ENCODE results near the gene ABCA6.

Gene ABCA6

DNA sequence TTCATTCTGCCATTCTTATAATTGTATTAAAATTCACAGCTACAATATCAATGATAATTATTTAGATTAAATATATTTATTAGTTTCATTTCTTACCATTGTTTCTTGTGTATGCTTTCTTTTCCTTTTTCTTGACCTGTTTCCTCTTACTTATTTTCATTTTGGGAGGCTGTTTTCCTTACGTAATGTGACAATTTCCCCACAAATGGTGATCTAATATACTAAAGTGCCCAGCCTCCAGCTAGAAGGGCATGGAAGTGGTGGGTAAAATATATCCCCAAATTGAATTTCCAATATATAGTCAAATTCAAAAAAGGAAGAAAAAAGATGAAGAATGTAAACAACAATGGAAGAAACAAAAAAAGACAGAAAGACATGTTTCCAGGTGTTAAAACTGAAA lies 1.5 kb upstream of the ABCA6 start:
- DNase-seq (ENCODE audit: low read depth, low spot score), result no peak

GRCh38 chr17:69142175-69142802 lies 594 bp upstream of the ABCA6 start:
- no peak for DNase-seq (ENCODE audit: low read depth, low spot score)

DNA sequence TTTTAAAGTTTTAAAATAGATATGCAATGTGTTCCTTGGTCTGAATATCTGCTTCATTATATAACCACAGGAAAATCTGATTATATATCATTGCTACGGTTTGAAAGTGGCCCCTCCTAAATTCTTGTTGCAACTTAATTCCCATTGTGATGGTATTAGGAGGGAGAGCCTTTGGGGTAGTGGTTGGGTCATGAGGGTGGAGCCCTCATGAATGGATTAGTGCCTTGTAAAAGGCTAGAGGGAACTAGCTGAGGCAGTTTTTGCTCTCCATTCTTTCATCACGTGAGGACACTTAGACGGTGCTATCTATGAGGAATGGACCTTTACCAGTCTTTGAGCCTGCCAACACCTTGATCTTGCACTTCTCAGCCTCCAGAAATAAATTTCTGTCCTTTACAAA lies 7.6 kb downstream of the ABCA6 start:
- DNase-seq (ENCODE audit: low read depth, low spot score), result no peak

DNA sequence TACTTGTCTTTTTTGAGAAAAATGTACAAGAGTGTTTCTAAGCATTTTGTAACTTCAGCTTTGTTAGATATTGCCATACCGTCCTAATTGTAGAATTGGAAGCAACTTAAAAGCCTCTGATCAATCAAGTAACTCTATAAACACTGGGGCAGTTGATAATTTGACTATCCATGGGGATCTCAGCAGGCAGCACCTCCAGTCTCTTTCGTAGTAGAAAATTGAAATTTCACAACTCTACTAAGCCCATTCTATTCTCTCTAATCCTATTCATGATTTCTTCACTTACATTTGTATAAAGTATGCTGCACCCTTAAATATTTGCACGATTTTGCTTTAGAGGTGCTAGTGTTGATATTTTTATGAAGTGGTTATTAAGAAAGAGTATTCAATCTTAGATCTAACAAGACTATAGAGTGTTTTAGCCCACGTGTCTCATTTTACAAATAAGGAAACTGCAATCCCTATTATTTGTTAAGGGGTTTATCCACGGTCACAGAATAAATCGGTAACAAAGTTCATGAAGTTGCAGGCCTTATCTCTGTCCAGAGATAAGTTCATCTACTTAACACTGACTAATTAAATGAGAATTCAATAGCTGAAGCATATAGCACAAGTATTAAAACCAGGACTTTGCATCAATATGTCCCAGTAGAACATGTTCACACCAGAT lies 10.9 kb downstream of the ABCA6 start:
- DNase-seq (ENCODE audit: low read depth, low spot score), result no peak

DNA sequence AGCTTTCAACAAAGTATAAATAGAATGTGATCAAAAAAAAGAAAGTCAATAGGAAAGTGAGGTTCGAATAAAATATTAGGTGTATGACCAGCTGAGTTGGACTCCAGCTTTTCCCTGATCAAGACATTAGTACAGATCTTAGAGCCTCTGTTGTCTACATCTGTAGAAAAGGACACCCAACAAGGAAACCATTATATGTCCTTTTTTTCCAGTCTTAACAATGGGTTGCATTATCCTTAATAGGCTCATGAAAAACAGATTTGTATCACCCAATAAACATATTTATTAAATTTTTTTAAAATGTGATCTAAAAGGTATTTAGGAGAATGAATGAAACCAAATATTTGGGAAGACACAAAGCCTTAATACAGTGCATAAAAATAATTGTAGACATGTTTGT lies 18.1 kb downstream of the ABCA6 start:
- no peak for DNase-seq (ENCODE audit: low read depth, low spot score)

DNA sequence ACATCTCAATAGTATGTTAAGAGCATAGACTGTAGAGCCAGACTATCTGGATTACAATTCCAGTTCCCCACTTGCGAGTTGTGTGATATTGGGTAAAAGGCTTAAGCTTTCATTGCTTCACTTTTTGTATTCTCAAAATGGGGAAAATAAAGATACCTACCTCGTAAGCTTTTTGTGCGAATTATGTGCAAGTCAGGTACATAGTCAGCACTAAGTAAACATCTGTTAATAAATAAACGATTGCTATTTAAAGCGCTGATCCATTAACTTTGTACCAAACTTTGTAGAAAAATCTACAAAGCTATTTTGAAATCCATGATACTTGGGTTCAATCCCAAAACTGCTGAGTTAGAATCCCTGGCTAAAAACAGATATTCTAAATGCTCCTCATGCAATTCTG lies 19.6 kb downstream of the ABCA6 start:
- no peak for DNase-seq (ENCODE audit: low read depth, low spot score)

DNA sequence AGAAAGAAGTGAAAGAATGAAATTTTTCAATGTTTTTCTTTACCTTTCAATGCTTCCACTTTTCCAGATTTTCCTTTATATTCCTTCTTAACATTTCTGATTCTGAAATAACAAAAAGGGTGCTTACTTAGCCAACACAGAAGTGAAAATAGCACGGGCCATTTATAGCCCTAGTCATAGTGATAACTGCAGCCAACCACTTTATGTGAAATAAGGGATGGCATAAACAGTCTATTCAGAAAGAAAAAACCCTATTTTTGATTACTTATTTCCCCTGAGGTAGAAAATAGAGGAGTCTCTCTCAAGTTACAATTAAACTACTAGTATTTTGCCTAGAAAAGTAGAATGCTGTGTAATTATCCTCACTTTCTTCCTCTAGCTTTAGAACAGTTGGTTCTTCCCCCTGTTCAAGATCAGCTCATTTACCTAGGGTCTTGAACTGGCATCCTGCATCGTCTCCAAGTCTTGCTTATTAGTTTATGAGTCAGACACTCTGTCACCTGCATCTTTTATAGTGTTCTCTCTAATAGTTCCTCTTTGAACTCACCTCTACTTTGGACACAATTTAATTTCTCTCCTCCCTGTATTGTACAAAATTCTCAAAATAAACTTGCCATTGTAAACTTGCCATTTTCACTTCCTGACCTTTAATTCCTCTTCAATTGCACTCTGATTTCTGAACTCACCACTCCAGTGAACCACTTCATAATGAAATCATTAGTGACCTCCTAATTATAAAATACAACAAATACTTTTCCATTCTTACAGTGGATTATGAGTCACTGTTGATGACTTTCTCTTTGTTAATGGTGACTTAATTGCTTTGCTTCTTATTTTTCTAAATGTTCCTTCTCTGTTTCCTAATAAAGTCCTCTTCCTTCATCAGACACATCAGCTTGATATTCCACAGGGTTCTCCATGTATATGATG lies 23.6 kb downstream of the ABCA6 start:
- DNase-seq (ENCODE audit: low read depth, low spot score), result no peak

DNA sequence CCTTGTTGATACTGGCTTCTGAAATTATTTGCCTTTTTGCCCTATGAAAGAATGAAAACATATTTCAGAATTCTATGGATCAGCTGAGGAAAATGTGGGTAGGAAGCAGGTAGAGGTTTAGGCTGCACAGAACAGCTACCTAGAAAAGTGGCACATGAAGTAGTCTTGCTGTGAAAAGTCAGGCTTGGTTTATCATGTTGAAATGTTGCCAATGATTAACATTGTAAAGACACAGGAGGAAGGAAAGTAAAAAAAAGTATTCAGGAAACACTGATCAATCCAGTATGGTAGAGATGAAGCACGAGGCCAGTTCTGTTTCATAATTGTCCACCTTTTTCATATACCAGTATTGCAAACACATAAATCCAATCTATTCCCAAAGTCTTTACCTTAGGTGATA lies 29.9 kb downstream of the ABCA6 start:
- no peak for DNase-seq (ENCODE audit: low read depth, low spot score)

DNA sequence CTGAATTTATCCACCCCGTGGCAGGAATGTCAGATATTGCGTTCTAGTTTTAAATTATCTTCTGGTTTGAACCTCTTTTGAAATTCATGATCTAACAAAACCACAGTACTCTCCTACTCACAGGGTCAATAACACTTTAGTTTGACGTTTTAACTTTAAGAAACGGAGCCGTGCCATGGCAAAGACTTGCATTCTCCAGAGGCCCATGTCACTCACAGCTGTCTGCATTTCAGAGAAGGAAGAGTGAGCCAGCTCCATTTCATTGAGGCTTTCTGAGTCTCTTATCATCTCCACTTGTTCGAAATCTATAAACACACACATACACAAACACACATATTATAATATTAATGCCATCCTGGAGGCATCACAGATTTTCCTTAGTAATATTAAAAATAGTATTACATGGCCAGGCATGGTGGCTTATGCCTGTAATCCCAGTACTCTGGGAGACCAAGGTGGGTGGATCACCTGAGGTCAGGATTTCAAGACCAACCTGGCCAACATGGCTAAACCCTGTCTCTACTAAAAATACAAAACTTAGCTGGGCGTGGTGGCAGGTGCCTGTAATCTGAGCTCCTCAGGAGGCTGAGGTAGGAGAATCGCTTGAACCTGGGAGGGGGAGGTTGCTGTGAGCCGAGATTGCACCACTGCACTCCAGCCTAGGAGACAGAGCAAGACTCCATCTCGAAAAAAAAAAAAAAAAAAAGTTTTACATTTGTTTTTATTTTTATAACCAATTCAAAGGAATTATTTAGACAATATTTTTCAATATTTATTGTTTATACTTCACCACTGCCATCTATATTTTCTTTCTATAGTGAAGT lies 35.6 kb downstream of the ABCA6 start:
- no peak for DNase-seq (ENCODE audit: low read depth, low spot score)

- DNase-seq (ENCODE audit: low read depth, low spot score), result no peak
Measured at GRCh38 chr17:69103557-69104233, 38.0 kb downstream of the ABCA6 start.

- DNase-seq (ENCODE audit: low read depth, low spot score), result no peak
Measured at GRCh38 chr17:69098625-69099024, 43.1 kb downstream of the ABCA6 start.

GRCh38 chr17:69096541-69096940 lies 45.2 kb downstream of the ABCA6 start:
- no peak for DNase-seq (ENCODE audit: low read depth, low spot score)

GRCh38 chr17:69093995-69094394 lies 47.7 kb downstream of the ABCA6 start:
- DNase-seq (ENCODE audit: low read depth, low spot score), result no peak

- no peak for DNase-seq (ENCODE audit: low read depth, low spot score)
Measured at GRCh38 chr17:69093279-69093789, 48.4 kb downstream of the ABCA6 start.

DNA sequence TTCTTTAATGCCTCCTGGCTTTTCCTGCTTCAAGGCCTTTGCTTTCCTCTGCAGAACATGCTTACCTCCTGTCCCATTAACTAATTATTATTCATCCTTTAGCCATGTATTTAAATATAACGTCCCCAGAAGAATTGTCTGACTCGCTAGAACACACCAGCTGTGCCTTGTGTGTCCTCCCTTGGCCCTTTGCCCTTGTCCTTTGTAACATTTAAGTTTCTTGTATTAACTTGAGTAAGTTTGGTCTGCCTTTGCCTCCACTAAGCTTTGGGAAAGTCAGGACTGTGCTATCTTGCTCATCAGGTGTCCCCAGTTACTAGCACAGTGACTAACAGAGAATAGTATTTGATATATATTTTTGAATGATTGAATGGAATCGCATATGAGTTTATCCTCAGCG lies 51.3 kb downstream of the ABCA6 start:
- DNase-seq (ENCODE audit: low read depth, low spot score), result no peak

GRCh38 chr17:69088643-69089200 lies 53.0 kb downstream of the ABCA6 start:
- DNase-seq (ENCODE audit: low read depth, low spot score), result no peak

DNA sequence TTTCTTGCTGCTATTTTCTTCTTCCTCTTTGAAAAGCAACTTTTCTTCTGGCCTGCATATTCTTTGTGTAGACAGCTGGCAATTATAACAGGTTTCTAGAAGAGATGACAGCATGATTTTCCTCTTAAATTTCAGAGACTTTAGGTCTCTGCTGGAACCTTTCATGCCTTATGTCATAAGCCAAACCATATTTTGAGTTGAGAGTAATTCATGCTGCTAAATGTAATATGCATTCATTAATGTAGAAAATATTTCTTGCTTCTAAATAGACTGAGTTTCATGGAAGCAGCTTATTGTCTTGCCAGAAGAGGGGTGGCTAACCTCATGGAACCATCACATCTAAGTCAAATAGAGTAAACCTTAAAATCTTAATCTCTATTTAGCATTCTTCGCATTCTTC lies 55.1 kb downstream of the ABCA6 start:
- no peak for DNase-seq (ENCODE audit: low read depth, low spot score)

- no peak for DNase-seq (ENCODE audit: low read depth, low spot score)
Measured at GRCh38 chr17:69084911-69085310, 56.8 kb downstream of the ABCA6 start.

DNA sequence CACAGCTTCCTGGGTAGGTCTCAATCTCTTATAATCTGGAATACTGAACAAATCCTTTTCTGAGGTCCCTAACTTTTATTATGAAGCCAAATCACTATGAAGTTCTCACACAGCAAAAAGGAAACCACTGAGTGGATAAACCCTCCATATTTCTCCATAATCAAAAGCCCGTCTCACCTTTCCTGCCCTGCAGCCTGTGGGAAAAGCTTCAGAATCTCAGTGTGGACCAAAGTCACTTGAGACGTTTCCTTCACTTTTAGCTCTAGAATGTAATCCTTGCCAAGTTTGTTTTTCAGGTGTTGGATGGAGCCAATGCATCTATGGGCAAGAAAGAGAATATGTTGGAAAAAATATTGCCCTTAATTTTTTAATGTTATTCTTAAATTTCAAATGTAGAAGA lies 59.0 kb downstream of the ABCA6 start:
- no peak for DNase-seq (ENCODE audit: low read depth, low spot score)

DNA sequence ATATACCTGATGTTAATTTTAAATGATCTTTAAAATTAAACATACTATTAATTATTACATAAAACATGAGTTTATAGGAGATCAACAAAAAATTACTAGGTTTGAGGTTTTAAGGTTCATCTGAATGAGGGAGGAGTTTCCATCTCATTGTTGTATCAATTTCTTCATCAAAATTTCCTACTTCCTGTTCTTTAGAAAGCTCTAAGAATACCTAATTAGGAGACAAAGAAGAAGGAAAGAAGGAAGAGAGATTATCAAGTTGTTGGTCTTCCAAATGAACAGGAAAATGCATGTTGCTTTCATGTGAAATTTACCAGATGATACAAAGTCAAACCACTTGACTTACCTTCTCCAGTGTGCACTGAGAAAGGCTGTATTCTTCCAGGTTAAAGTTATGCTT lies 62.8 kb downstream of the ABCA6 start:
- DNase-seq (ENCODE audit: low read depth, low spot score), result no peak

GRCh38 chr17:69075823-69076222 lies 65.9 kb downstream of the ABCA6 start:
- no peak for DNase-seq (ENCODE audit: low read depth, low spot score)
